Neural progenitor cell (in vitro differentiated cells): Measurements from ENCODE around the gene IL1RL1.

ENCODE experiments used
- EZH2 ChIP-seq: fragments of 200-600 bp; sonication (generic); IDR thresholded peaks from 2 replicates; pipeline ENCODE4 v1.6.1; 2017; ENCODE audit warnings: antibody characterized with exemption, mild to moderate bottlenecking, moderate library complexity
- EZH2phosphoT487 ChIP-seq: fragments of 200-600 bp; sonication (generic); IDR thresholded peaks from 2 replicates; pipeline ENCODE4 v1.6.1; 2017; ENCODE audit warnings: antibody characterized with exemption
- TF ChIP-seq, protein P1 (sequence below): fragments of 200-600 bp; sonication (generic); IDR thresholded peaks from 2 replicates; pipeline ENCODE4 v1.5.1; 2017; ENCODE audit warnings: antibody characterized with exemption, mild to moderate bottlenecking

GRCh38 chr2:102315921-102316320, 4.6 kb downstream of the IL1RL1 start:
- TF ChIP-seq, protein P1, sequence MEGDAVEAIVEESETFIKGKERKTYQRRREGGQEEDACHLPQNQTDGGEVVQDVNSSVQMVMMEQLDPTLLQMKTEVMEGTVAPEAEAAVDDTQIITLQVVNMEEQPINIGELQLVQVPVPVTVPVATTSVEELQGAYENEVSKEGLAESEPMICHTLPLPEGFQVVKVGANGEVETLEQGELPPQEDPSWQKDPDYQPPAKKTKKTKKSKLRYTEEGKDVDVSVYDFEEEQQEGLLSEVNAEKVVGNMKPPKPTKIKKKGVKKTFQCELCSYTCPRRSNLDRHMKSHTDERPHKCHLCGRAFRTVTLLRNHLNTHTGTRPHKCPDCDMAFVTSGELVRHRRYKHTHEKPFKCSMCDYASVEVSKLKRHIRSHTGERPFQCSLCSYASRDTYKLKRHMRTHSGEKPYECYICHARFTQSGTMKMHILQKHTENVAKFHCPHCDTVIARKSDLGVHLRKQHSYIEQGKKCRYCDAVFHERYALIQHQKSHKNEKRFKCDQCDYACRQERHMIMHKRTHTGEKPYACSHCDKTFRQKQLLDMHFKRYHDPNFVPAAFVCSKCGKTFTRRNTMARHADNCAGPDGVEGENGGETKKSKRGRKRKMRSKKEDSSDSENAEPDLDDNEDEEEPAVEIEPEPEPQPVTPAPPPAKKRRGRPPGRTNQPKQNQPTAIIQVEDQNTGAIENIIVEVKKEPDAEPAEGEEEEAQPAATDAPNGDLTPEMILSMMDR = no peak
- no peak for TF ChIP-seq EZH2
- TF ChIP-seq EZH2phosphoT487 = no peak
